H54 (cell line): ENCODE measurements around the gene RNLS.
A peak's percentile ranks its signal among the peaks of the same experiment; 100 is the strongest.

ENCODE experiments used
- DNase-seq: peaks from one replicate; pipeline ENCODE4 v3.0.0; 2011; ENCODE audit warnings: low spot score, mixed read lengths; ENCODE audit not compliant: insufficient read length
- FAIRE-seq: peaks from 3 replicates; lab custom pipeline; 2011; peaks lifted over from hg19 to GRCh38; lab: Jason Lieb, UNC
- POLR2A ChIP-seq: IDR thresholded peaks from 2 replicates; pipeline ENCODE4 v1.6.1; 2011; ENCODE audit warnings: low read depth, mild to moderate bottlenecking, low read length

RNLS gene

GRCh38 chr10:88227342-88228018, 355.6 kb downstream of the RNLS start:
- TF ChIP-seq POLR2A: no peak
- FAIRE-seq (no peak), DNase-seq (no peak)

GRCh38 chr10:88226891-88227290, 356.2 kb downstream of the RNLS start:
- FAIRE-seq (no peak), DNase-seq (no peak)
- TF ChIP-seq POLR2A: no peak

DNA sequence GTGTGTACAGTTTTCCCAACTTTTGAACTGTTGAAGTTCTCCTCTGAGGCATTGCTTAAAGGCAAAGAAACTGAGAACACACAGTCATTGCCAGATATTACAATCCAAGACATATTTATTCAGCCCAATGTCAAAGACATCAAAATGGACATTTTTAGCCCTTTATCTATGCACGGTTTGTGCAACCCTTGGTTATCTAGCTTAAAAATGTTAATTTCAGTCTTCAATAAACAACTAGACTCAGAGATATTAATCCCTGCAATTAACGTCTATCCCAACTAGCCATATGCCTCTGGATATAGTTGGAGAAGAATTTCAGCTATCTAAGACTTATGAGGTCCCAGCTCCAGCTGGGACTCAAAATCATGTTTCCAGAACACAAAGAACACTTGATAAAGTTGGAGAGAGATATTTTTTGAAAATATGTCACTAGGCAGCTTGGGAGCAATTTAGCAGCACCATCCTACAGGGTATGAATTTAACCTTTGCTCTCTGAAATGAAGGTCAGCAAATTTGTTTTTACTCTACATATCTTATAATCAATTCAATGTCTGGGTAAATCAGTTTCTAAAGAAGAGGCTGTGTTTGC, 357.0 kb downstream of the RNLS start:
- no peak for TF ChIP-seq POLR2A
- FAIRE-seq (peak; percentile 76), DNase-seq (no peak)
